ENCODE results near the gene DDX4. TPM values are rescaled to one million over a fixed set of nuclear protein-coding genes. Genes with fewer than 3 reads are reported as not detected.

Gene DDX4
- total and polyA plus RNA-seq, 8 donors, result 0.04 to 0.48 (median 0.11) TPM; not detected in 3

DNA sequence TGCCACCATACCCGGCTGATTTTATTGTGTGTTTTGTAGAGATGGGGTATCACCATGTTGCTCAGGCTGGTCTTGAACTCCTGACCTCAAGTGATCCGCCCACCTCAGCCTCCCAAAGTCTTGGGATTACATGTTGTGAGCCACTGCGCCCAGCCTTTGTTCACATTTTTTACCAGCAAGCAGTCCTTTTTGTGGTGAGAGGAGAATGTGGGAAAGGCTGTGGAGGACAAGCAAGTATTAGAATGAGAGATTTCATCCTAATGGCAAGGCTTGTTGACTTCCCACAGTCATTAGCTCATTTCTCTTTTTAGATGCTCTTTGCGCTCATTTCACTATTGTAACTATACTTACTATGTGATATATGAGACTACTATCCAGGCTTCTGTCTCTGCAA, 119.4 kb downstream of the DDX4 start:
- Histone ChIP-seq H3K4me1 (no peaks in the 10 kb centered on the region), H3K4me3 (no peak overlapping the region), H3K27me3 (no peaks in the 10 kb centered on the region), H3K27ac (no peak overlapping the region), H3K36me3 (no peaks in the 10 kb centered on the region), H3K9me3 (no peaks in the 10 kb centered on the region)
- intact Hi-C loops (cut with DNase I), result no loop called here
- TF ChIP-seq, protein P1, sequence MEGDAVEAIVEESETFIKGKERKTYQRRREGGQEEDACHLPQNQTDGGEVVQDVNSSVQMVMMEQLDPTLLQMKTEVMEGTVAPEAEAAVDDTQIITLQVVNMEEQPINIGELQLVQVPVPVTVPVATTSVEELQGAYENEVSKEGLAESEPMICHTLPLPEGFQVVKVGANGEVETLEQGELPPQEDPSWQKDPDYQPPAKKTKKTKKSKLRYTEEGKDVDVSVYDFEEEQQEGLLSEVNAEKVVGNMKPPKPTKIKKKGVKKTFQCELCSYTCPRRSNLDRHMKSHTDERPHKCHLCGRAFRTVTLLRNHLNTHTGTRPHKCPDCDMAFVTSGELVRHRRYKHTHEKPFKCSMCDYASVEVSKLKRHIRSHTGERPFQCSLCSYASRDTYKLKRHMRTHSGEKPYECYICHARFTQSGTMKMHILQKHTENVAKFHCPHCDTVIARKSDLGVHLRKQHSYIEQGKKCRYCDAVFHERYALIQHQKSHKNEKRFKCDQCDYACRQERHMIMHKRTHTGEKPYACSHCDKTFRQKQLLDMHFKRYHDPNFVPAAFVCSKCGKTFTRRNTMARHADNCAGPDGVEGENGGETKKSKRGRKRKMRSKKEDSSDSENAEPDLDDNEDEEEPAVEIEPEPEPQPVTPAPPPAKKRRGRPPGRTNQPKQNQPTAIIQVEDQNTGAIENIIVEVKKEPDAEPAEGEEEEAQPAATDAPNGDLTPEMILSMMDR (IDR thresholded peaks at IDR 0.05), result no peak
- DNase-seq (no peak), ATAC-seq (no peak)

DNA sequence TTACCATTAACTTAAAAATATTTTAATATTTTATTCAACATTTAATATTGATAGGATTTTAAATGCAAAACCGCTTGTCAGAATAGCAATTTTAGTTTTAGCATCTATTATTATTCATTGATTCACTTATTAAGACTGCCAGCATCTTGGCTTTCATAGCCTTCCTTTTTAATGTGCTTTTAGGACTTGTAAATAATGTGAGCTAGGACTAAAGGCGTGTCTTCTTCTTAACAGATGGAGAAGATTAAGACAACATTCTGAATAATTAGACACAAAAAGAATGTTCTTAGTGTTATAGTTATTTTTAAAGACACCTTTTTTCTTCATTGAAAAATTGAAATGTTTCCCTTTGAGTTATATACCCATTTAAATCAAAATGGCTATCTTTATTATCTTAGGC, 120.2 kb downstream of the DDX4 start:
- TF ChIP-seq, protein P1 (IDR thresholded peaks at IDR 0.05), result no peak
- no peak for DNase-seq
- H3K4me3 ChIP-seq, result no peak overlapping the region
- H3K27me3 ChIP-seq, result no peaks in the 10 kb centered on the region
- no peaks in the 10 kb centered on the region for H3K4me1 ChIP-seq
- no peak for ATAC-seq
- H3K27ac ChIP-seq, result no peak overlapping the region
- intact Hi-C loops (cut with DNase I), result no loop called here
- no peaks in the 10 kb centered on the region for H3K9me3 ChIP-seq
- no peaks in the 10 kb centered on the region for H3K36me3 ChIP-seq

DNA sequence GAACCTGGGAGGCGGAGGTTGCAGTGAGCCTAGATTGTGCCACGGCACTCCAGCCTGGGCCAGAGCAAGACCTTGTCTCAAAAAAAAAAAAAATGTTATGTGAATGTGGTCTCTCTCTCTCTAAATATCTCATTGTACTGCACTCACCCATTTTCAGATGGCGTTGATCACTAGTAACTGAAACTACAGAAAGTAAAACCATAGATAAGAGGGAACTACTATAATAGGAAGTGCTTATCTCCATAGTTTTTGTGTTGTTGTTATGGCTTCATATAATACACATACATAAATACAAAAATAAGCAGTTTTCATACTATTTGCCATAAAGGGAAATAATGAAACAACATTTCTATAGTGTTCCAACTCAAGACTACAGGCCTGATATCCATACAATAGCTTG, 122.4 kb downstream of the DDX4 start:
- H3K9me3 ChIP-seq, result no peaks in the 10 kb centered on the region
- no peak overlapping the region for H3K27ac ChIP-seq
- intact Hi-C loops (cut with DNase I), result no loop called here
- TF ChIP-seq, protein P1 (IDR thresholded peaks at IDR 0.05), result no peak
- DNase-seq (no peak), ATAC-seq (peak; percentile 26)
- no peaks in the 10 kb centered on the region for H3K36me3 ChIP-seq
- no peak overlapping the region for H3K4me3 ChIP-seq
- H3K27me3 ChIP-seq, result no peaks in the 10 kb centered on the region
- H3K4me1 ChIP-seq, result no peaks in the 10 kb centered on the region

DNA sequence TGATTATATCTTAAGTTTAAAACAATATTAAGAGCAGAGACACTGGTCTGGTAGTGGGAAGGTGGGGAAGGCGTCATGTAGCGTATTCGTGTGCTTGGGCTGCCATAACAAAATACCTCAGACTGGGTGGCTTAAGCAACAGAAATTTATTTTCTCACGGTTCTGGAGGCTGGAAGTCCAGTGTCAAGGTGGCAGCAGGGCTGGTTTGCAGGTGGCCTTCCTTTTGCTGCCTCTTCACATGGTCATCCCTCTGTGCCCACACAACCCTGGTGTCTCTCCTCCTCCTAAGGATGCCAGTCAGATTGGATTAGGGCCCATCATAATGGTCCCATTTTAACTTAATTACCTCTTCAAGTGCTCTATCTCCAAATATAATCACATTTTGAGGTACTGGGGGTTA, 122.8 kb downstream of the DDX4 start:
- TF ChIP-seq, protein P1 (IDR thresholded peaks at IDR 0.05), result no peak
- no peak overlapping the region for H3K4me3 ChIP-seq
- no peaks in the 10 kb centered on the region for H3K9me3 ChIP-seq
- ATAC-seq (no peak), DNase-seq (no peak)
- no peaks in the 10 kb centered on the region for H3K27me3 ChIP-seq
- no peaks in the 10 kb centered on the region for H3K4me1 ChIP-seq
- no peak overlapping the region for H3K27ac ChIP-seq
- intact Hi-C loops (cut with DNase I), result no loop called here
- no peaks in the 10 kb centered on the region for H3K36me3 ChIP-seq

DNA sequence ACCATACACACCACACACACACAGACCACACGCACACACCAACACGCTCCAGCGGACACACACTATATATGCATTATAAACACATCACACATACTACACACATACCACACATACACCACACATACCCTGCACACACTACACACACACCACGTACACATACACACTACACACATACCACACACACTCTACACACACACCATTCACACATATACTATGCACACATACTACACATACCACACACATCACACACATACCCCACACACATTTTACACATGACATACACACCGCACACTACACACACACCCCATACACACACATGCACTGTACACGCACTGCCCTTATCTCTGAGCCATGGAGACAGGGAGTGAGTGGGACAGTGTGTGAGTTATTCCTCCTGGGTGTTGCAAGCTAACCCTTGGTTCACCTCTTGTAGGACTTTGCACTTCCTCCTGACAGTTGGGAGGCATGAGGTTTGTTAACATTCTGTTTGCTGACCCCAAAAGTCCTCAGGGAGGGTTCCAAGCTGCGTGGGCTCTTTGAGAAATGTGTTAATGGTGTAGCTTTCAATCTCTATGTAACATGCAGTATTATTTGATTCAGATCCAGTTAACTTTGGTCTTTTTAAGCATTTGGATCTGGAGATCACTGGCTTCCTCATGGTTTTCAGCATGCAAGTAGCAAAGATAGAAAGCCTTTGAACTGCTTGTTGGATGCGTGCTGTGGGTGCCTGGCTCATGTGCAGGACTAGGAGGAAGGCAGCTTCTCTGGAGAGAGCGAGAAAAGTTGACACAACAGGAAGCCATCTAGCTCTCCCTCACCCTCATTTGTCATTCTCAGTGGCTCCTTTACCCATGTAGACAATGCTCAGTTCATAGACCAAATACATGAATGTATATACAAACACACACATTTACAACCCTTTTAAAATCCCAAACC, 127.0 kb downstream of the DDX4 start:
- H3K4me3 ChIP-seq, result no peak overlapping the region
- TF ChIP-seq, protein P1 (IDR thresholded peaks at IDR 0.05), result no peak
- ATAC-seq, result peak; percentile 41
- H3K9me3 ChIP-seq, result no peaks in the 10 kb centered on the region
- H3K27me3 ChIP-seq, result no peaks in the 10 kb centered on the region
- no peak for DNase-seq
- intact Hi-C loops (cut with DNase I), result no loop called here
- H3K4me1 ChIP-seq, result peaks cover 5 to 7% of the 10 kb centered on the region in 2 donors
- no peak overlapping the region for H3K27ac ChIP-seq
- no peaks in the 10 kb centered on the region for H3K36me3 ChIP-seq
